ENCODE data around the gene PCNX2. TPM values are rescaled to one million over a fixed set of nuclear protein-coding genes. Genes with fewer than 3 reads are reported as not detected.

The PCNX2 gene
- total and polyA plus RNA-seq, 2 of the 13 experiments (the other 11 are each of a cell fraction or from before 2014, with no cell fraction given) = 0.11 to 0.42 TPM

- intact Hi-C loops (cut with micrococcal nuclease; ENCODE audit: unreplicated experiment) = no loop called here
- in situ Hi-C loops (cut with HindIII; ENCODE audit: extremely low pct_ligation_motif_present, low pct_unique_long_range_greater_than_20kb) = no loop called here
- Histone ChIP-seq H3K79me2 (ENCODE audit: insufficient read depth, low read length) (no peaks in the 10 kb centered on the region), H3K4me3 (replicated peaks in 1 of 3; ENCODE audit: insufficient read depth in 1 of 3, low read depth in 2 of 3, low read length in 3 of 3) (no peak overlapping the region), H3K9ac (ENCODE audit: insufficient read depth, low read depth, low read length) (no peak overlapping the region), H3K4me2 (ENCODE audit: low read depth, low read length) (no peak overlapping the region), H3K36me3 (replicated peaks in 1 of 2; ENCODE audit: control insufficient read depth in 1 of 2, insufficient read depth in 2 of 2, low read length in 2 of 2) (no peaks in the 10 kb centered on the region), H4K20me1 (ENCODE audit: insufficient read depth, low read length) (no peaks in the 10 kb centered on the region), H3K4me1 (ENCODE audit: insufficient read depth, low read length) (no peaks in the 10 kb centered on the region), H3K9me3 (ENCODE audit: low read length) (no peaks in the 10 kb centered on the region), H3K27me3 (ENCODE audit: control insufficient read depth in 1 of 2, insufficient read depth in 2 of 2, low read length in 2 of 2) (no peaks in the 10 kb centered on the region; a peak in 1 of 5 replicates), H2AFZ (ENCODE audit: low read length) (no peak overlapping the region), H3K27ac (ENCODE audit: extremely low read length, insufficient read depth, low read length) (no peak overlapping the region)
- WGBS (ENCODE audit: low lambda C conversion rate) = 33% methylated on average over 3 of the region's 3 CpGs
- ChIA-PET POLR2A (no interaction called here), CTCF (ENCODE audit: low intra/inter-chr PET ratio, low total read pairs) (no interaction called here)
- ATAC-seq = no peak
- no peak for TF ChIP-seq NFKBIZ (CRISPR knock-in tag; IDR thresholded peaks at IDR 0.05)
- no peak for TF ChIP-seq TAF1 (CRISPR knock-in tag; IDR thresholded peaks at IDR 0.05)
- DNase-seq (ENCODE audit: low spot score) = no peak
- no peak for FAIRE-seq
- BruUV-seq (replicated peaks) = no TSS peak
Observed at GRCh38 chr1:233215135-233215760, 80.3 kb downstream of the PCNX2 start.

- Histone ChIP-seq H3K9ac (ENCODE audit: insufficient read depth, low read depth, low read length) (no peak overlapping the region), H3K4me1 (ENCODE audit: insufficient read depth, low read length) (no peaks in the 10 kb centered on the region), H4K20me1 (ENCODE audit: insufficient read depth, low read length) (no peaks in the 10 kb centered on the region), H3K79me2 (ENCODE audit: insufficient read depth, low read length) (no peaks in the 10 kb centered on the region), H3K9me3 (ENCODE audit: low read length) (no peaks in the 10 kb centered on the region), H2AFZ (ENCODE audit: low read length) (no peak overlapping the region), H3K4me2 (ENCODE audit: low read depth, low read length) (no peak overlapping the region), H3K27ac (ENCODE audit: extremely low read length, insufficient read depth, low read length) (no peak overlapping the region), H3K4me3 (replicated peaks in 1 of 3; ENCODE audit: insufficient read depth in 1 of 3, low read depth in 2 of 3, low read length in 3 of 3) (no peak overlapping the region), H3K36me3 (replicated peaks in 1 of 2; ENCODE audit: control insufficient read depth in 1 of 2, insufficient read depth in 2 of 2, low read length in 2 of 2) (no peaks in the 10 kb centered on the region), H3K27me3 (ENCODE audit: control insufficient read depth in 1 of 2, insufficient read depth in 2 of 2, low read length in 2 of 2) (no peaks in the 10 kb centered on the region; a peak in 1 of 5 replicates)
- WGBS (ENCODE audit: low lambda C conversion rate) = 58% methylated on average over 5 of the region's 5 CpGs
- in situ Hi-C loops (cut with HindIII; ENCODE audit: extremely low pct_ligation_motif_present, low pct_unique_long_range_greater_than_20kb) (no loop called here), intact Hi-C loops (cut with micrococcal nuclease; ENCODE audit: unreplicated experiment) (no loop called here)
- ChIA-PET CTCF (ENCODE audit: low intra/inter-chr PET ratio, low total read pairs) (no interaction called here), POLR2A (no interaction called here)
- BruUV-seq (replicated peaks) = no TSS peak
- ATAC-seq (no peak), FAIRE-seq (no peak), DNase-seq (ENCODE audit: low spot score) (no peak)
- TF ChIP-seq DRAP1 (CRISPR knock-in tag; IDR thresholded peaks at IDR 0.05) (no peak), RELA (CRISPR knock-in tag; IDR thresholded peaks at IDR 0.05) (no peak), EP300 (IDR thresholded peaks at IDR 0.05; ENCODE audit: low read depth in 2 of 2, low read length in 2 of 2) (no peak), EP300 (CRISPR knock-in tag; IDR thresholded peaks at IDR 0.05; ENCODE audit: borderline replicate concordance) (no peak), ZSCAN5A (CRISPR knock-in tag; IDR thresholded peaks at IDR 0.05; ENCODE audit: borderline replicate concordance) (no peak), EED (CRISPR knock-in tag; IDR thresholded peaks at IDR 0.05) (no peak), ZBTB39 (CRISPR knock-in tag; IDR thresholded peaks at IDR 0.05) (no peak), CC2D1A (CRISPR knock-in tag; IDR thresholded peaks at IDR 0.05) (no peak), BRF2 (CRISPR knock-in tag; IDR thresholded peaks at IDR 0.05) (no peak), CREB3 (CRISPR knock-in tag; IDR thresholded peaks at IDR 0.05) (no peak), YY1 (IDR thresholded peaks at IDR 0.05; ENCODE audit: insufficient read depth, insufficient replicate concordance, low read depth, low read length) (no peak)
Observed at GRCh38 chr1:233211595-233211994, 83.9 kb downstream of the PCNX2 start.
